Esophagus squamous epithelium (tissue), 5 donors: ENCODE data around the gene GEMIN8. TPM values are rescaled to one million over a fixed set of nuclear protein-coding genes. Genes with fewer than 3 reads are reported as not detected.

Experiments
- DNase-seq: peaks from one replicate; lab custom pipeline; 2025; lab: John Stamatoyannopoulos, UW
- H3K27ac ChIP-seq, 4 donors: fragments of 200-600 bp; sonication (generic); one replicate each; pipeline ENCODE4 v1.5.1; 2016 to 2019; ENCODE audit warnings: mild to moderate bottlenecking in 1 of 4
- H3K27me3 ChIP-seq, 4 donors: fragments of 200-600 bp; sonication (generic); 1 replicate in 3 of 4; 2 replicates in 1 of 4; pipeline versions ENCODE4 v1.5.1 to v1.6.0; 2017 to 2021; ENCODE audit warnings: antibody characterized with exemption in 1 of 4
- H3K36me3 ChIP-seq, 3 donors: fragments of 200-600 bp; sonication (generic); one replicate each; pipeline ENCODE4 v1.5.1; 2016 to 2019
- H3K4me1 ChIP-seq, 3 donors: fragments of 200-600 bp; sonication (generic); one replicate each; pipeline ENCODE4 v1.5.1; 2017 to 2019
- H3K4me3 ChIP-seq, 4 donors: fragments of 200-600 bp; sonication (generic); 1 replicate in 3 of 4; 2 replicates in 1 of 4; pipeline ENCODE4 v1.5.1; 2016 to 2019; ENCODE audit warnings: mild to moderate bottlenecking in 2 of 4, moderate library complexity in 1 of 4
- H3K9me3 ChIP-seq, 3 donors: fragments of 200-600 bp; sonication (generic); one replicate each; pipeline ENCODE4 v1.5.1; 2016 to 2019
- POLR2A ChIP-seq, 4 donors: fragments of 450-650 bp; IDR thresholded peaks; one replicate each; pipeline ENCODE4 v1.6.1; 2017; ENCODE audit warnings: antibody characterized with exemption in 4 of 4, mild to moderate bottlenecking in 4 of 4, moderate library complexity in 3 of 4
- WGBS, 2 donors: methylation state at CpG; one replicate each; pipeline ENCODE4 v1.1.5; 2018; 5-methylcytosine and 5-hydroxymethylcytosine counted together
- intact Hi-C: fragments of 100-400 bp; cut with DNase I; formaldehyde crosslinking; loops from one replicate; pipeline ENCODE4 v1.15.0; 2022
- total RNA-seq, 4 donors: library from RNA; depleted of rRNA; stranded (reverse); fragments of >200 nt; gene quantifications; one replicate each; pipeline ENCODE4 v1.1.0, GENCODE V29; 2016
- TF ChIP-seq, protein P1 (sequence below), 6 experiments: fragments of 450-650 bp in 4 of 6; fragments of 200-600 bp in 2 of 6; sonication (generic) in 2 of 6; IDR thresholded peaks; one replicate each; pipeline ENCODE4 v1.5.1; 2016 to 2019; ENCODE audit warnings: antibody characterized with exemption in 6 of 6, mild to moderate bottlenecking in 4 of 6, moderate library complexity in 4 of 6
- donor health status: DM: yes; HTN: yes; CAD: no.

The GEMIN8 gene
- total RNA-seq, 4 donors from 2014 or later = 12.2 to 20.8 (median 15.7) TPM

DNA sequence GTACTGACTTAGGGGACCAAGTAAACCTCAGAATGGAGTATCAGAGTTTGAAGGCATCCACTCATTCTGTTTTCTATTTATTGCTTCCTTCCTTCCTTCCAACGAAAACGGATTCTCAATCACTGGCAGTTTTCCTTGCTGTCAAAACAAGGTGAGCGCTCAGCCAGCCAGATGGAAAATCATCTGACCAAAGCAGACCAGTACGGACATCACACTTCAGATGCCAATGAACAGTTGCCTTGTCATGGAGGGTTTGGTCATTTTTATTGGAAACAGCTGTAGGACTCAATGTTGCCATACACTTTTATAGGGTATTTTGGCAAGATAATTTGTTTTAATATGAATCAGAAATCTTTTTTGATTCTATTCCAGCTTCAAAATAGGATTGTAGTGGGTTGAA lies 16.6 kb downstream of the GEMIN8 start:
- H3K27ac ChIP-seq = no peak overlapping the region
- WGBS, 2 donors = 70 to 72% methylated on average over 2 to 4 of the region's 4 CpGs
- no peaks in the 10 kb centered on the region for H3K27me3 ChIP-seq
- intact Hi-C loops = no loop called here
- H3K4me3 ChIP-seq = no peak overlapping the region
- TF ChIP-seq, protein P1, sequence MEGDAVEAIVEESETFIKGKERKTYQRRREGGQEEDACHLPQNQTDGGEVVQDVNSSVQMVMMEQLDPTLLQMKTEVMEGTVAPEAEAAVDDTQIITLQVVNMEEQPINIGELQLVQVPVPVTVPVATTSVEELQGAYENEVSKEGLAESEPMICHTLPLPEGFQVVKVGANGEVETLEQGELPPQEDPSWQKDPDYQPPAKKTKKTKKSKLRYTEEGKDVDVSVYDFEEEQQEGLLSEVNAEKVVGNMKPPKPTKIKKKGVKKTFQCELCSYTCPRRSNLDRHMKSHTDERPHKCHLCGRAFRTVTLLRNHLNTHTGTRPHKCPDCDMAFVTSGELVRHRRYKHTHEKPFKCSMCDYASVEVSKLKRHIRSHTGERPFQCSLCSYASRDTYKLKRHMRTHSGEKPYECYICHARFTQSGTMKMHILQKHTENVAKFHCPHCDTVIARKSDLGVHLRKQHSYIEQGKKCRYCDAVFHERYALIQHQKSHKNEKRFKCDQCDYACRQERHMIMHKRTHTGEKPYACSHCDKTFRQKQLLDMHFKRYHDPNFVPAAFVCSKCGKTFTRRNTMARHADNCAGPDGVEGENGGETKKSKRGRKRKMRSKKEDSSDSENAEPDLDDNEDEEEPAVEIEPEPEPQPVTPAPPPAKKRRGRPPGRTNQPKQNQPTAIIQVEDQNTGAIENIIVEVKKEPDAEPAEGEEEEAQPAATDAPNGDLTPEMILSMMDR (IDR thresholded peaks at IDR 0.05) = no peak
- TF ChIP-seq POLR2A (IDR thresholded peaks at IDR 0.05) = no peak
- DNase-seq = no peak
- H3K9me3 ChIP-seq = no peaks in the 10 kb centered on the region
- H3K36me3 ChIP-seq = peaks cover 0 to 24% (median 0%) of the 10 kb centered on the region in 3 donors
- no peaks in the 10 kb centered on the region for H3K4me1 ChIP-seq

DNA sequence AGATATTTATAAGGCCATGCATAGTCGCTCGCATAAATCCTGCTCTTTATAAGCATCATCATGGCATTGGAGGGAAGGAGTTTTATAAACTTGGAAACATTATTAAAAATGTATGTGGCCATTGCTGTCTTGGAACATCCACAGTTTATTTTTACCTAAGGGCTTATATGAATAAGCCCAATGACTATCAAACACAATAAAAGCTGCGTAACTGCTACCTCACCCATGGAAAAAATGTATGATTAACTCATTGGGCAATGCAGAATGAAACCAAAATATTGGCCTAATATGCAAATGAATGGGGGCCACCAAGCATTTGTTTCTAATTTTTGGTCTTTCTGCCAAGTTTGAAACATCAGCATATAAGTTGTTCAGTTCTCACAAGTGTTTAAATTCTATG lies 19.1 kb downstream of the GEMIN8 start:
- WGBS, 2 donors = 72 to 87% methylated on average over 3 of the region's 3 CpGs
- intact Hi-C loops = no loop called here

DNA sequence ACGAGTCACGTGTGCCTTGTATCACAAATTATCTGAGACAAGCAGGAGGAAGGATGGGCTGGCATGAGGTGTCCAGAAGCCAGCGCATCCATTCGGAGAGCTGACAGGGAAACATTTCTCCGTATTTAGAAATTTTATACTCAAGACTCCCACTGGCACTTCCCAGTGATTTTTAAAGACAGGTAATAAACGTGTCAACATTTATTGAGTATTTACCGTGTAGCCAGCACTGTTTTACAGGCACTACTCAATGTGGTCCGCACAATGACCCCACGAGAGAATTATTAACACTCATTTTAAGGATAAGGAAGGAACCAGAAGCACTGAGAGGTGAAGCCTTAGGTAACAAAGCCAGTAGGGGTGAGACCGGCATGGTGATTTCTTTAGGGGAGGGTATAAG lies 23.2 kb downstream of the GEMIN8 start:
- Histone ChIP-seq H3K27me3 (no peaks in the 10 kb centered on the region), H3K36me3 (peaks cover 0 to 35% (median 0%) of the 10 kb centered on the region in 3 donors), H3K27ac (no peak overlapping the region), H3K4me3 (no peak overlapping the region), H3K9me3 (no peaks in the 10 kb centered on the region), H3K4me1 (no peaks in the 10 kb centered on the region)
- intact Hi-C loops = no loop called here
- 76 to 82% methylated on average over 7 to 10 of the region's 10 CpGs for WGBS, 2 donors
- no peak for TF ChIP-seq POLR2A (IDR thresholded peaks at IDR 0.05)
- TF ChIP-seq, protein P1 (IDR thresholded peaks at IDR 0.05) = no peak
- no peak for DNase-seq

More for the DNA sequence above, 19.1 kb downstream of the GEMIN8 start:
- Histone ChIP-seq H3K9me3 (no peaks in the 10 kb centered on the region), H3K27ac (peak overlapping the region in 2 of 4 donors; percentile 6 to 14), H3K4me1 (no peaks in the 10 kb centered on the region), H3K27me3 (no peaks in the 10 kb centered on the region), H3K36me3 (peaks cover 0 to 34% (median 0%) of the 10 kb centered on the region in 3 donors), H3K4me3 (no peak overlapping the region)
- DNase-seq = no peak
- no peak for TF ChIP-seq POLR2A (IDR thresholded peaks at IDR 0.05)
- TF ChIP-seq, protein P1 (IDR thresholded peaks at IDR 0.05) = no peak

DNA sequence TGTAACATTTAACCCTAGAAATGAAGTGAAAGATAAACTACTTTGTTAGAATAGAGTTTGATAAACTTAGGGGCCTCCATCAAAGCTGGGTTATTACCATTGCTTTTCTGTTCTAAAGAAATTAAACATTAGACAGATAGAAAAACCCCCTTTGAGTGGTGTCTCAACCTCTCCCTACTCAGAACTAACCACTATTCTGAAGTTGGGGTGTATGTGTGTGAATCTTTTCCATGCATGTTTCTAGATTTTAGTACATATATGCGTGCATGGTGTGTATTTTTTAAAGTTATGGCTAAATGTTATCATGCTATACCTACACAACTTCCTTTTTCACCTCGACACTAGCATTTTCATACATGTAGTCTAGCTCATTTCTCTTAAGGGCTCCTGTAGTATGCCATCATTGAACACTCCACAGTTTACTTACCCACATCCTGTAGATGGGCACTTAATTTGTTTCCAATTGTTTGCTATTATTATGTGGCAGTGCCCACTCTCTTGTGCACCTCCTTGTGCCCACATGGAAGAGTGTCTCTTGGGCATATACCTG lies 25.7 kb downstream of the GEMIN8 start:
- no peaks in the 10 kb centered on the region for H3K9me3 ChIP-seq
- TF ChIP-seq, protein P1 (IDR thresholded peaks at IDR 0.05) = no peak
- TF ChIP-seq POLR2A (IDR thresholded peaks at IDR 0.05) = no peak
- H3K27ac ChIP-seq = no peak overlapping the region
- peaks cover 0 to 29% (median 0%) of the 10 kb centered on the region in 3 donors for H3K36me3 ChIP-seq
- WGBS, 2 donors = 73 to 88% methylated on average over 2 of the region's 2 CpGs
- intact Hi-C loops = no loop called here
- no peaks in the 10 kb centered on the region for H3K27me3 ChIP-seq
- H3K4me1 ChIP-seq = no peaks in the 10 kb centered on the region
- no peak for DNase-seq
- no peak overlapping the region for H3K4me3 ChIP-seq

DNA sequence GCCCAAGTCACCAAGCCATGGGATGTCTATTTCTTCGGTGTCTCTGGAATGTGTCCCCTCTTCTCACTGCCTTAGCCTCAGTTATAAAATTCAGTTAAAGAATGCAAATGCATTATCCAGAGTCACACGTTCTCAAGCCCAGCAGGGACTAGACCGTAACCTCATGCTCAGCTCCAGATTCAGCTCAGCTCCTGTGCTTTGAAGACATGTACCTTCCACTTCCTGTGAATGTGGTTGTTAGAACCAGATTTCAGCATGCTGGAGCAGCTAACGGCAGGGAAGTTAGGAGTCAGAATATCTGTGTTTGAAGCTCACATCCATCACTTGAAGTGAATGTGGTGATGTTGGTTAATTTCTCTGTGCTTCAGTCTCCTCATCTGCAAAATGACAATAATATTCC lies 26.7 kb downstream of the GEMIN8 start:
- H3K36me3 ChIP-seq = peaks cover 0 to 20% (median 0%) of the 10 kb centered on the region in 3 donors
- H3K27me3 ChIP-seq = no peaks in the 10 kb centered on the region
- no peaks in the 10 kb centered on the region for H3K4me1 ChIP-seq
- intact Hi-C loops = no loop called here
- no peak overlapping the region for H3K27ac ChIP-seq
- WGBS, 2 donors = 88 to 100% methylated on average over 1 to 4 of the region's 4 CpGs
- TF ChIP-seq POLR2A (IDR thresholded peaks at IDR 0.05) = no peak
- TF ChIP-seq, protein P1 (IDR thresholded peaks at IDR 0.05) = no peak
- no peak overlapping the region for H3K4me3 ChIP-seq
- H3K9me3 ChIP-seq = no peaks in the 10 kb centered on the region
- no peak for DNase-seq
